BLaER1 treated with 17β-estradiol and CSF1 and Interleukin-3, amounts not matched to agents 10 nM and 100 nM (cell line): ENCODE data around the gene ASPRV1.
"Not testable (repeated sequence)": the region's sequence is repeated elsewhere in the genome, so short reads cannot be mapped to it uniquely, and the experiment has no call there.

Experiments used
- H3K27ac ChIP-seq, 11 experiments: shearing (Covaris generic); formaldehyde crosslinking; 2 replicates each; pipeline ENCODE4 v1.8.1; 2022
- H3K27me3 ChIP-seq, 11 experiments: shearing (Covaris generic); formaldehyde crosslinking; 2 replicates each; pipeline ENCODE4 v1.8.1; 2022
- H3K36me3 ChIP-seq, 11 experiments: shearing (Covaris generic); formaldehyde crosslinking; 2 replicates each; pipeline ENCODE4 v1.8.1; 2022
- H3K4me1 ChIP-seq, 10 experiments: shearing (Covaris generic); formaldehyde crosslinking; 2 replicates each; pipeline ENCODE4 v1.8.1; 2022
- H3K4me2 ChIP-seq, 11 experiments: shearing (Covaris generic); formaldehyde crosslinking; 2 replicates each; pipeline ENCODE4 v1.8.1; 2022
- H3K4me3 ChIP-seq, 10 experiments: shearing (Covaris generic); formaldehyde crosslinking; 2 replicates each; pipeline ENCODE4 v1.8.1; 2022
- H3K9ac ChIP-seq, 11 experiments: shearing (Covaris generic); formaldehyde crosslinking; 2 replicates each; pipeline ENCODE4 v1.8.1; 2022
- H3K9me3 ChIP-seq, 11 experiments: shearing (Covaris generic); formaldehyde crosslinking; replicated peaks in 1 of 11; 2 replicates each; pipeline ENCODE4 v1.8.1; 2022
- H4K20me1 ChIP-seq, 11 experiments: shearing (Covaris generic); formaldehyde crosslinking; 2 replicates each; pipeline ENCODE4 v1.8.1; 2022
- Cebpa-rat ChIP-seq, 11 experiments: shearing (Covaris generic); IDR thresholded peaks; 2 replicates each; pipeline ENCODE4 v1.8.1; 2022

Gene ASPRV1

GRCh38 chr2:69959425-69959824, 2.0 kb downstream of the ASPRV1 start:
- Histone ChIP-seq H3K9me3 (no peaks in the 10 kb centered on the region), H3K27me3 (no peaks in the 10 kb centered on the region), H3K36me3 (no peaks in the 10 kb centered on the region), H3K4me2 (no peak overlapping the region), H4K20me1 (no peaks in the 10 kb centered on the region), H3K9ac (no peak overlapping the region), H3K27ac (no peak overlapping the region), H3K4me1 (peaks cover 4 to 47% (median 15%) of the 10 kb centered on the region in 10 experiments; a peak in 18 of 20 replicates), H3K4me3 (no peak overlapping the region)
- TF ChIP-seq Cebpa-rat (IDR thresholded peaks at IDR 0.05) = no peak

- TF ChIP-seq Cebpa-rat (IDR thresholded peaks at IDR 0.05) = no peak
- Histone ChIP-seq H3K9ac (no peak overlapping the region), H3K4me1 (peaks cover 4 to 50% (median 15%) of the 10 kb centered on the region in 10 experiments; a peak in 18 of 20 replicates), H3K36me3 (no peaks in the 10 kb centered on the region), H3K27ac (no peak overlapping the region), H3K4me3 (no peak overlapping the region), H4K20me1 (no peaks in the 10 kb centered on the region), H3K9me3 (no peaks in the 10 kb centered on the region), H3K27me3 (no peaks in the 10 kb centered on the region), H3K4me2 (peak overlapping the region in 8 of 11 experiments; percentile 15 to 60 (median 33); a peak in 10 of 22 replicates)
Observed at GRCh38 chr2:69958480-69958879, 3.0 kb downstream of the ASPRV1 start.

- H3K4me2 ChIP-seq = peak overlapping the region in 10 of 11 experiments; percentile 15 to 77 (median 34); a peak in 15 of 22 replicates
- H3K27ac ChIP-seq = no peak overlapping the region
- no peak for TF ChIP-seq Cebpa-rat (IDR thresholded peaks at IDR 0.05)
- no peak overlapping the region for H3K4me3 ChIP-seq
- H3K9ac ChIP-seq = 0 out of 22 replicates have a peak overlapping the region, but pooled peaks of 1 of the 11 experiments have one; percentile 1
- peaks cover 4 to 55% (median 15%) of the 10 kb centered on the region in 10 experiments; a peak in 18 of 20 replicates for H3K4me1 ChIP-seq
- H3K9me3 ChIP-seq = no peaks in the 10 kb centered on the region
- H3K36me3 ChIP-seq = no peaks in the 10 kb centered on the region
- H4K20me1 ChIP-seq = no peaks in the 10 kb centered on the region
- H3K27me3 ChIP-seq = no peaks in the 10 kb centered on the region
Observed at GRCh38 chr2:69957965-69958364, 3.5 kb downstream of the ASPRV1 start.

- Histone ChIP-seq H3K27me3 (no peaks in the 10 kb centered on the region), H3K9me3 (no peaks in the 10 kb centered on the region), H3K36me3 (no peaks in the 10 kb centered on the region), H3K4me2 (peak overlapping the region in 3 of 11 experiments; percentile 57 to 77 (median 66); a peak in 6 of 22 replicates), H3K4me1 (peaks cover 4 to 64% (median 18%) of the 10 kb centered on the region in 10 experiments; a peak in 18 of 20 replicates), H4K20me1 (no peaks in the 10 kb centered on the region), H3K9ac (no peak overlapping the region), H3K27ac (peak overlapping the region in 1 of 11 experiments; percentile 34; a peak in 1 of 22 replicates), H3K4me3 (no peak overlapping the region)
- no peak for TF ChIP-seq Cebpa-rat (IDR thresholded peaks at IDR 0.05)
Observed at GRCh38 chr2:69956475-69956979, 4.9 kb downstream of the ASPRV1 start.

- Histone ChIP-seq H4K20me1 (no peaks in the 10 kb centered on the region), H3K9ac (no peak overlapping the region), H3K27ac (no peak overlapping the region; a peak in 1 of 22 replicates), H3K4me1 (peaks cover 4 to 64% (median 18%) of the 10 kb centered on the region in 10 experiments; a peak in 18 of 20 replicates), H3K9me3 (no peaks in the 10 kb centered on the region), H3K4me3 (no peak overlapping the region), H3K4me2 (peak overlapping the region in 2 of 11 experiments; percentile 39 to 77; a peak in 3 of 22 replicates), H3K36me3 (no peaks in the 10 kb centered on the region), H3K27me3 (no peaks in the 10 kb centered on the region)
- TF ChIP-seq Cebpa-rat (IDR thresholded peaks at IDR 0.05) = no peak
Observed at GRCh38 chr2:69955029-69955428, 6.4 kb downstream of the ASPRV1 start.

GRCh38 chr2:69954084-69954483, 7.3 kb downstream of the ASPRV1 start:
- H3K4me3 ChIP-seq = no peak overlapping the region
- H3K4me2 ChIP-seq = peak overlapping the region in 2 of 11 experiments; percentile 39; a peak in 4 of 22 replicates
- no peaks in the 10 kb centered on the region for H3K27me3 ChIP-seq

GRCh38 chr2:69952336-69953115, 8.9 kb downstream of the ASPRV1 start:
- no peaks in the 10 kb centered on the region for H3K9me3 ChIP-seq
- H3K4me3 ChIP-seq = no peak overlapping the region
- peak overlapping the region in 4 of 11 experiments; percentile 9 to 62 (median 54); a peak in 7 of 22 replicates for H3K4me2 ChIP-seq
- peak overlapping the region in 2 of 11 experiments; percentile 8 to 36; a peak in 3 of 22 replicates for H3K27ac ChIP-seq
- H3K4me1 ChIP-seq = peaks cover 3 to 74% (median 15%) of the 10 kb centered on the region in 10 experiments; a peak in 19 of 20 replicates
- no peaks in the 10 kb centered on the region for H3K36me3 ChIP-seq
- TF ChIP-seq Cebpa-rat (IDR thresholded peaks at IDR 0.05) = no peak
- no peak overlapping the region for H3K9ac ChIP-seq
- no peaks in the 10 kb centered on the region for H4K20me1 ChIP-seq
- no peaks in the 10 kb centered on the region for H3K27me3 ChIP-seq

More at GRCh38 chr2:69954084-69954483, 7.3 kb downstream of the ASPRV1 start:
- TF ChIP-seq Cebpa-rat (IDR thresholded peaks at IDR 0.05) = no peak
- Histone ChIP-seq H3K9me3 (no peaks in the 10 kb centered on the region), H3K36me3 (no peaks in the 10 kb centered on the region), H4K20me1 (no peaks in the 10 kb centered on the region), H3K4me1 (peaks cover 4 to 65% (median 18%) of the 10 kb centered on the region in 10 experiments; a peak in 18 of 20 replicates), H3K27ac (no peak overlapping the region), H3K9ac (no peak overlapping the region)

- not testable (repeated sequence) for H4K20me1 ChIP-seq, H3K27ac ChIP-seq, H3K4me2 ChIP-seq, H3K9me3 ChIP-seq, H3K36me3 ChIP-seq, H3K9ac ChIP-seq, H3K27me3 ChIP-seq, H3K4me3 ChIP-seq
- peaks cover 21 to 74% (median 32%) of the 10 kb centered on the region in 10 experiments for H3K4me1 ChIP-seq
Observed at GRCh38 chr2:69950671-69951070, 10.8 kb downstream of the ASPRV1 start.

GRCh38 chr2:69950241-69950640, 11.2 kb downstream of the ASPRV1 start:
- H3K4me2 ChIP-seq = no peak overlapping the region

More at GRCh38 chr2:69950241-69950640, 11.2 kb downstream of the ASPRV1 start:
- no peaks in the 10 kb centered on the region for H3K36me3 ChIP-seq
- H3K27me3 ChIP-seq = no peaks in the 10 kb centered on the region
- no peak overlapping the region for H3K9ac ChIP-seq
- H3K9me3 ChIP-seq = no peaks in the 10 kb centered on the region
- no peaks in the 10 kb centered on the region for H4K20me1 ChIP-seq
- peaks cover 21 to 74% (median 35%) of the 10 kb centered on the region in 10 experiments for H3K4me1 ChIP-seq
- no peak overlapping the region for H3K27ac ChIP-seq
- no peak overlapping the region for H3K4me3 ChIP-seq
- TF ChIP-seq Cebpa-rat (IDR thresholded peaks at IDR 0.05) = no peak
